Measurements from ENCODE around the gene CFDP1.

CFDP1 gene

GRCh38 chr16:75263291-75263962 lies 169.9 kb downstream of the CFDP1 start:
- DNase-seq = no peak

GRCh38 chr16:75262800-75263127 lies 170.5 kb downstream of the CFDP1 start:
- no peak for DNase-seq

GRCh38 chr16:75262104-75262799 lies 171.1 kb downstream of the CFDP1 start:
- no peak for DNase-seq

- no peak for DNase-seq
These were observed 171.7 kb downstream of the CFDP1 start for GRCh38 chr16:75261590-75262078.

GRCh38 chr16:75260851-75261589 lies 172.3 kb downstream of the CFDP1 start:
- no peak for DNase-seq

- DNase-seq = no peak
These were observed 174.5 kb downstream of the CFDP1 start for GRCh38 chr16:75258807-75259141.

GRCh38 chr16:75257886-75258806 lies 175.2 kb downstream of the CFDP1 start:
- DNase-seq = no peak

GRCh38 chr16:75256696-75257343 lies 176.5 kb downstream of the CFDP1 start:
- no peak for DNase-seq

- DNase-seq = no peak
These were observed 177.2 kb downstream of the CFDP1 start for GRCh38 chr16:75256059-75256571.

GRCh38 chr16:75254359-75254837 lies 178.9 kb downstream of the CFDP1 start:
- DNase-seq = no peak

- DNase-seq = no peak
These were observed 180.1 kb downstream of the CFDP1 start for GRCh38 chr16:75252946-75253911.

- no peak for DNase-seq
These were observed 181.0 kb downstream of the CFDP1 start for GRCh38 chr16:75252049-75252864.

- peak; percentile 18 for DNase-seq
These were observed 181.8 kb downstream of the CFDP1 start, which contains the start of gene BCAR1 for GRCh38 chr16:75251280-75252048. BCAR1 (minus strand) TSS chr16:75251624; CDS start chr16:75251482, 142 bp downstream.

GRCh38 chr16:75250809-75251279 lies 182.5 kb downstream of the CFDP1 start:
- no peak for DNase-seq

- no peak for DNase-seq
These were observed 183.1 kb downstream of the CFDP1 start for GRCh38 chr16:75250089-75250808.

- DNase-seq = no peak
These were observed 183.9 kb downstream of the CFDP1 start for GRCh38 chr16:75249441-75249840.

GRCh38 chr16:75248536-75249380 lies 184.5 kb downstream of the CFDP1 start:
- DNase-seq = no peak

Measured in NCI-H1417 treated with DMSO at 0.1 percent for 48 hours (cell line).